ENCODE data around the gene RSU1.

The RSU1 gene

GRCh38 chr10:16653224-16653623 lies 164.0 kb downstream of the RSU1 start:
- no peak for DNase-seq

GRCh38 chr10:16652154-16652553 lies 165.1 kb downstream of the RSU1 start:
- no peak for DNase-seq

GRCh38 chr10:16649757-16650156 lies 167.5 kb downstream of the RSU1 start:
- DNase-seq: no peak

- DNase-seq: no peak
Observed at GRCh38 chr10:16648366-16648765, 168.9 kb downstream of the RSU1 start.

- no peak for DNase-seq
Observed at GRCh38 chr10:16646181-16647059, 170.8 kb downstream of the RSU1 start.

GRCh38 chr10:16644146-16644545 lies 173.1 kb downstream of the RSU1 start:
- DNase-seq: no peak

- DNase-seq: no peak
Observed at GRCh38 chr10:16643502-16643901, 173.7 kb downstream of the RSU1 start.

GRCh38 chr10:16640153-16640552 lies 177.1 kb downstream of the RSU1 start:
- no peak for DNase-seq

- no peak for DNase-seq
Observed at GRCh38 chr10:16639471-16639870, 177.8 kb downstream of the RSU1 start.

GRCh38 chr10:16632996-16633395 lies 184.2 kb downstream of the RSU1 start:
- DNase-seq: no peak

- DNase-seq: no peak
Observed at GRCh38 chr10:16626697-16627096, 190.5 kb downstream of the RSU1 start.

GRCh38 chr10:16612981-16613355 lies 204.3 kb downstream of the RSU1 start:
- no peak for DNase-seq

GRCh38 chr10:16612115-16612980 lies 204.9 kb downstream of the RSU1 start:
- DNase-seq: no peak

GRCh38 chr10:16611037-16611436 lies 206.2 kb downstream of the RSU1 start:
- no peak for DNase-seq

GRCh38 chr10:16609211-16609610 lies 208.0 kb downstream of the RSU1 start:
- no peak for DNase-seq

- DNase-seq: no peak
Observed at GRCh38 chr10:16606923-16607322, 210.3 kb downstream of the RSU1 start.

- DNase-seq: no peak
Observed at GRCh38 chr10:16606421-16606820, 210.8 kb downstream of the RSU1 start.

- no peak for DNase-seq
Observed at GRCh38 chr10:16603308-16603707, 213.9 kb downstream of the RSU1 start.

GRCh38 chr10:16602104-16602775 lies 215.0 kb downstream of the RSU1 start:
- no peak for DNase-seq

GRCh38 chr10:16599662-16600061 lies 217.6 kb downstream of the RSU1 start:
- DNase-seq: no peak

- DNase-seq: no peak
Observed at GRCh38 chr10:16597656-16598055, 219.6 kb downstream of the RSU1 start.

GRCh38 chr10:16592378-16592777 lies 224.8 kb downstream of the RSU1 start:
- no peak for DNase-seq

- DNase-seq: no peak
Observed at GRCh38 chr10:16586358-16587138, 230.7 kb downstream of the RSU1 start.

All from NCI-H2029 (cell line).